NCI-H1105 treated with DMSO at 0.1 percent for 48 hours (cell line): ENCODE measurements around the gene SH2B3.
"Not testable (repeated sequence)": the region's sequence is repeated elsewhere in the genome, so short reads cannot be mapped to it uniquely, and the experiment has no call there.

Experiments
- DNase-seq: peaks from one replicate; lab custom pipeline; 2025; lab: John Stamatoyannopoulos, UW

Gene SH2B3

DNA sequence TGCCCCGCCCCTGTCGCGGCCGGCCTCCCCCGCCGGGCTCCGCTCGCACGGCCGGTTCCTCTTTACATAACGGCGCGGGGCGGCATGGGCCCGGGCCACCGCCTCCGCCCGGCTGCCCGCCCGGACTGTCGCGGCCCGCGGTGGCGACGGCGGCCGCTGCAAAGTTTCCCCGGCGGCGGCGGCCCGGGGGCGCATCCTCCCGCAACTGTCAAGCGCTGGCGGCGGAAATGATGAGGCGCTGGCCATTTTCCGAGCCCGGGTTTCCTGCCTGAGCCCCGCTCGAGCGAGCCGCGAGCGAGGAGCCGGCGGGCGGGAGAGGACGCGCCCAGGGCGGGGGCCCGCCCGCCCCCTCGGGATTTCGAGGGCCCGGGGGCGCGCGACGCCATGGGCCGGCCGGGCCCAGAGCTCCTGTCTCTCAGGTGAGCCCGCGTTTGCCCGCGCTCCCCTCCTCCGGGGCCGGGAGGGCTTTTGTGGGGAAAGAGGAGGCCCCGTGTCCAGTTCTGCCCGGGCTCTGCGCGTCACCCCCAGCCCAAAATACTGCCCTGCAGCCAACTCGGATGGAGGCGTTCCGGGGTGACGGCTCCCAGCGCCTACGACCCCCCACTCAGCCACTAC is at the start of gene SH2B3:
SH2B3 (plus strand) TSS at position 65 of the 615 bp plus-strand sequence. CDS start 12,223 bp downstream, outside the sequence.
- DNase-seq = peak; percentile 61

DNA sequence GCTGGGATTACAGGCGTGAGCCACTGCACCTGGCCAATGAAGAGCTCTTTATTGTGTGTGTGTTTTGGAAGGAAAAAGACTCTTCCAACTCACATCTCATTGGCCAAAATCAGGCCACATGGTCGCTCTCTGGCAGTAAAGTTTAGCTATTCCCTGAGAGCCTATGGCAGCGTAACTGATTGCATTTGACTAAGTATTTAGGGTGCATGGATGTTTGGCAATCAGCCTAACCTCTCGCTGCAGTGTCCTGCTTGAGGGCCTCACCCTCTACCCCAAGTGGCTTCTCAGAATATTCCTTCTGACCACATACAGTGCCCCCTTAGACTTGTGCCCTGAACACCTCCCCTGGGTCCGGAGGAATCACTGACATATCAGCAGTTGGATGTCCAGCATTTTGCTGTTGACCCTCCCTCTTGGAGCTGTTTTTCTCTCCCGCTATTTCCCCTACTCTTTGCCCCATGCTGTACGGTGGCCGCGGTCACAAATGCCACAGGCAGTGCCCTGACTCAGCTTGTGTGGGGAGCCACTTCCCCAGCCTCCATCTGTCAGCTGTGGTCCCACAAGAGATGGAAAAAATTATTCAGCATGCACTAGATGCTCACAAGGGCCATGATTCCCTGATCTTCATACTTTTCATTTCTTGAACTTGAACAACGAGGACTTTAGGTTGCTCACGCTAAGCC is 46.4 kb upstream of the SH2B3 start:
- no peak for DNase-seq

DNA sequence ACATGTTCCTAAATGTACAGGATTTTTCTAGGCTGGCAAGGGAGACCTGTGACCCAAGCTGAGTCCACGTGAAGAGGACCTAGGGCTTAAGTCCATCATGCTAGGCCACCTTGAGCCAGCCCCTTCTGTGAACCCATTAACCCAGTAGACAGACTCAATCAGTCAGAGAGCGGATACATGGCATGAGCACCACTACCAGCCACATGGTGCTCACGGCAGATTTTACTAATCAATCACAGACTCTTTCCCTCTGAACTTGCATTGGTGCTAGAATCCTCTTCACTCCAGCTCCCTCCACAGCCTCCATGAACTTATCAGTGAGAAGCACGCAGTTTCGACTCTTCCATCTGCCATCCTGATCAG is 45.8 kb upstream of the SH2B3 start:
- DNase-seq = no peak

DNA sequence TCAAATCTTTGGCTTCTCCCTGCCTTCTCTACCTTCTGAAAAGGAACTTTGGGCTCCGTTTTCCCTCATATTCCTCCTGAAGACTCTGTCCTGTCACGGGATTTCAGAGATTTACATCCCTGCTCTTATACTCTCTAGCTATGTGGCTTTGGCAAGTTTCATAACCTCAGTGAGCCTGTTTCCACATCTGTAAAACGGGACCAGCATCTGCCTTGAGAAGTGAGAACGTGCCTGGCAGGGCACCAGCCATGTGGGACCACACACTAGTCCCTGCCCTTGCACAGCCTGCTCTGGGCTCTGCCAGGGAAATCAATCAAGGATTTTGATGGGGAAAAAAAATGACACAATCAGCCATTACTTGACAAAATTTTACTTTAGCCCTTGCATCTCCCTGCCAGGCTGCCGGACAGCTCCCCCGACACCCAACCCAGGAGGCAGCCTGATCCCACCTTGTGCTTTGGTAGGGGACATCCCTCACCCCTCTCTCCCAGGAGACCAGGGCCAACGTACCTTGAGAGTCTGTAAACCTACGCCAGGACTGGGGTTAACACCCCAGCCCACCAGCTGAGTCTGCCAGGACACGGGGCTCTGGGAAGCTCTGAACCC is 45.3 kb upstream of the SH2B3 start:
- no peak for DNase-seq

DNA sequence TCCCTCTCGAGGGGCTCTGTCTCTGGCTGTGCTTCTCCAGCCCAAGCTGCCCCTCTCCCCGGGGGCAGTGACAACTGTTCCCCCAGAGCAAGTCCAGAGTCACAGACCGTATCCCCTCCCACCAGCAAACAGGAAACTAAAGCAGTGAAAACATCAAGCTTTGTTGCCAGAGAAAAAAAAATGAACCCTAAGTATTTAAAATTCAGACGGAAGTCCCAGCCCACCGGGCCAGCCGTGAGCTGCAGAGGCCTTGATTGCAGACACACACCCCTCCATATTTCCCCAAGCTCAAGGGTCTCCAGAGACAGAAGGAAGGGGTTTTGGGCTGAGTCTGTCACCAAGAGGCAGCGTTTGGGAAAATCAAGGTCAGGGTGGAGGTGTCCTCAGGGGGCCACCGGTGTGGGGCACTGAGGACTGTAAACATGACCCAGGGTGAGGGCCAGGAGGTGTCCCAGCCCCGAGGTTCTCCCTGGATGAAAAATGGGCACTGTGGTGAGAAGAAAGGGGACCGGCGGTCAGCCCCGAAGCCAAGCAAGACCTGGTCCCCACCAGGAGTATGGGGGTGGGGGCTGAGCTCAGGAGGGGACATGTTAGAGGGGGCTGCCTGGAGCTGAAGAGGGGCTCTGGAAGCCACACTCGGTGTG is 44.5 kb upstream of the SH2B3 start:
- DNase-seq = no peak

DNA sequence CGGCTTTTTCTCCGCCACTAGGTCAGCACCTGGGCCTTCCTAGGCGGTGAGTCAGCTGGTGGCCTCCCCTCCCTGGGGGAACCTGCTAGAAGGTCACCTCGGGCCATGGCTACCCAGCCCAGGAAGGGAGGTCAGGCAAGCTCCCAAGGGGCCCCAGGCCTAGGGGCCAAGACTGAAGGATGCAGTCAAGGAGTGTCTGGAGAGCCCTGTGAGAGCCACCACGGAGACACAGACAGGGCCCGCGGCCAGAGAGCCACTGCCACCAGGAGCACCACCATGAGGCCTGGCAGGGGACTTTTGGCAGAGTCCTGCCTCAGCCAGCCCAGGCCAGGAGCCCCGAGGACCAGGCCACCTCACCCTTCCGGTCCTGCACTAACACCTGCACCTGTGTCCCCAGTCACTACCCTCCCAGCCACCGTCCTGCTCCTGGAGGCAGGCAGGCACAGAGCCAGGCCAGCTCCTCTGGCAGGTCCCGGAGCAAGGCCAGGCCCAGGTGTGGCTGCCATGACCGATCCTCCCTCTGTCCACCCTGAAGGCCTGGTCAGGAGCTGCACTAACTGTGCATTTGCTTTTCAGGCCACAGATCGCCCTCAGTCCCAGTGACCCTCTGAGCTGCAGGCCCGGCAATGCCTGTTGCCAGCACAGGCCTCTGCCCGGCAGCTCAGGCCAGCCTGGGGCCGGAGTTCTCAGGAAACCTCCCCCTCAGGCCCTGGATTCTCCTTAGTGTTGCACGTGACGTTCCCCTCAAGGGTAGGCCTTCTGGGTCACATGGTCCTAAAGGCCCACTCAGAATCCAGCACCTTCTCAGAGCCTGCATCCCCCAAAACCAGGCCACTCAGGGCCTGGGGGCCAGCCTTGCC is 43.8 kb upstream of the SH2B3 start:
- no peak for DNase-seq

DNA sequence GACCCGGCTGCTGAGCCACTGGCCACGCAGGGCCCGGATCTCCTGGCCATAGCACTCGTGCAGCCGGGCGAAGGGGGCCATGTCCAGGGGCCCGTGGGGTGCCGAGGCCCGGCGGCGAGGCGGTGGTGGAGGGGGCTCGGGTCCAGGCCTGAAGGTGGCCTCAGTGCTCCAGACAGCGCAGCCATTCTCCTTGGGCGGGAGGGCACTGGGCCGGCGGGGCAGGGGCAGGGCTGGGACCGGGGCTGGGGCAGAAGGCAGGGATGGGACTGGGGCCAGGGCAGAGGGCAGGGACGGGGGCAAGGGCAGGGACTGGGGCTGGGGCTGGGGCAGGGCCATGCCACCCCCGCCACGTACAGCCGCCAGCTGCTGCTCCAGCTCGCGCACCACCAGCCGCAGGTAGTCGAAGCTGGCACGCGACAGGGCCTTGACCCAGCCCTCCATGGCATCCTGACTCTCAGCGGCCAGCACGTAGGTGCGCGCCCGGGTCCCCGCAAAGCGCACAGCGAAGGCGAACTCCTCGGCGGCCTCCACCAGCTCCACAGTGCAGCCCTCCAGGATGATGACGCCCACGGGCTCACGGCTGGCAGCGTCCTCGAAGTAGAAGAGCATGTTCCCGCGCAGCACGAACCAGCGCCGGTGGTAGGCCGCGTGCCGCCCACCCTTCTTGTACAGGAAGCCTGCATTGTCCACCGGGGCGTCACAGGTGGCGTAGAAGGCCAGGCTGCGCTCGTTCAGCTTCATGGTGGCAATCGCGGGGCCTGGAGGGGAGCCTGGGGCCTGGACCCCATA is 42.8 kb upstream of the SH2B3 start:
- no peak for DNase-seq

DNA sequence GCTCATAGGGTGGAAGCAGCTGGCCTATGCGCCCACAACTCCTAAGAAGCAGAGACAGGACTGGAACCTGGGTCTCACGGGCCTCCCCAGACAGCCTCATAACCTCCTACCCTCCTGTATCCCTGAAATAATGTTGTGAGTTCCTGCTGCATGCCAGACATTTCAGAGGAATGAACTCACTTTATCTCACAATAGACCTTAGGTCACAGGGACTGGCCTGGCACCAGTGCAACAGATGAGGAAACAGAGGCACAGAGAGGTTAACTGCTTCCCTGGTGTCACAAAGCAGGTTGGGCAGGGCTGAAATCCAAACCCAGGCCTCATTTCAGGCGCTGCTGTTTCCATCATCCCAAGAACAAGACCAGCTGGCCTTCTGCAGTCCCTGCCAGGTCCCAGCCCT is 42.1 kb upstream of the SH2B3 start:
- DNase-seq = no peak

DNA sequence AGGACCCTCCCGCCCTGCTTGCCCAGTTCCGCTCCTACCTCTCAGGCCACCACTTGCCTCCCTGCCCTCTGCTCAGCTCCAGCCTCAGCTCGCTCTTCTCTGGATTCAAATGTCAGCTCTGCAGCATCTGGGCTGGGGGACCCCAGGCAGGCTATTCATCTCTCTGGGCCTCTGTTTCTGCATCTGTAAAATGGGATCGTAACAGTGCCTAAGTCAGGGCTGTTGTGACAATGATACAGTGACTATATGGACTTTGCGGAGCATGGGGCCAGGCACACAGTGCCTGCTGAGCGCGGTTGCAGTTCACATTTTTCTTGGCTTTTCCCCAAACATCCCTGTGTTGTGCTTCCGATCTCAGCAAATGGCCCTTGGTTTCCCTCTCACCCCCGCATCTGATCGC is 39.6 kb upstream of the SH2B3 start:
- DNase-seq = no peak

DNA sequence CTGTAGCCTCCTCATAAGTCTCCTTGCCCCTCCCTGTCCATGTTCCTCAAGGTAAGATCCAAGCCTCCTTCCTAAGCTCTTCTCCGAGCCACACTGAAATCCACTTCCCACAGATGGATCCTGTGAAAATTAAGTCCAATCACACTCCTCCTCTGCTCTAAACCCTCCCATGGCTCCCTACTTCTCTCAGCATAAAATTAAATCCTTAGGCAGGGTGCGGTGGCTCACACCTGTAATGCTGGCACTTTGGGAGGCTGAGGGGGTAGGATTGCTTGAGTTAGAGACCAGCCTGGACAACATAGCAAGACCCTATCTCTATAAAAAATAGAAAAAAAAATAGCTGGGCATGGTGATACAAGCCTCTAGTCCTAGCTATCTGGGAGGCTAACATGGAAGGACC is 39.1 kb upstream of the SH2B3 start:
- no peak for DNase-seq

DNA sequence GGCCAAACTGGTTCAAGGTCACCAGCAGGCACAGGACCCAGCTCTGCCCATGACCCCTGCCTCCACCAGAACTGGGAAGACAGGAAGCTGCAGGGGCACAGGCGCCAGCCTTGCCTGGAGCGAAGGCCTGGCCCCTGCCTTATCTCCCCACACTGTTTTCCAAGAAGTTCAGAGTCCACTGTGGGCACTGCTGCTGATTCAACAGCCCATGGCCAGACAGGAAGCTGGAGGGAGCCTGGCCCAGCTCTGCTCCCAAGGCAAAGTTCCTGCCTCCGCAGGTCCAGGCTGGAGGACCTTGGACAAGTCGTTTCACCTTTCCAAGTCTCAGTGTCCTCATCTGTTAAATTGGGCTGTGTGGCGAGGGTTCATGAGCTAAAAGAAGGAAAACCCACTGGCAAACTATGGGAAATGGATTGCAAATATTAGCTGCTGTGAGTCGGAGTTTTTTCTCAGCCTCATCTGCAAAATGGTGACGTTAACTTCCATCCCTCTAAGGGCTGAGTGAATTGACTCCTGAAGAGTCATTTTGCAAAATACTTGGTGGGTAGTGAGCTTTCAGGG is 38.0 kb upstream of the SH2B3 start:
- DNase-seq = no peak

DNA sequence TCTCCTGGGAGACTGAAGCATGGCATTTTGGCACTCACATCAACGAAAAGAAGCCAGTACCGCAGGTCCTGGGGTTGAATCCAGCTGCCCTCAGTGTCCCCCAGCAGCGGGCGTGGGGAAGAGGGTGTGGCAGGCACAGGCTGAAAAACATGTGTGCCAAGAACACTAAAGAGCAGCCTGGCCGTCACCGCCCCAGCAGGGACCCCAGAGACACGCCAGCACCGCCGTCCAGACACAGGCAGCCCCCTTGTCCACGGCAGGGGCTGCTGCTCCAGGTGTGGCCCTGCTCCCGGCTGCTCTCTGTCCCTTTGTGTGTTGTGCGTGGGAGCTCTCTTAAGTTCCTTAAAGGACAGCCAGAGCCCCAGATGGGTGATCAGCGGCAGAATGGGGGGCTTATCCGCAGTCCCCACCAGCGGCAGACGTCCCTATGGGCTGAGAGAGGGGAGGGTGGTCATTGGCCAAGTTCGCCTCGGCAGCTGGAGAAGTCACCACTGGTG is 37.4 kb upstream of the SH2B3 start:
- DNase-seq = peak; percentile 33

DNA sequence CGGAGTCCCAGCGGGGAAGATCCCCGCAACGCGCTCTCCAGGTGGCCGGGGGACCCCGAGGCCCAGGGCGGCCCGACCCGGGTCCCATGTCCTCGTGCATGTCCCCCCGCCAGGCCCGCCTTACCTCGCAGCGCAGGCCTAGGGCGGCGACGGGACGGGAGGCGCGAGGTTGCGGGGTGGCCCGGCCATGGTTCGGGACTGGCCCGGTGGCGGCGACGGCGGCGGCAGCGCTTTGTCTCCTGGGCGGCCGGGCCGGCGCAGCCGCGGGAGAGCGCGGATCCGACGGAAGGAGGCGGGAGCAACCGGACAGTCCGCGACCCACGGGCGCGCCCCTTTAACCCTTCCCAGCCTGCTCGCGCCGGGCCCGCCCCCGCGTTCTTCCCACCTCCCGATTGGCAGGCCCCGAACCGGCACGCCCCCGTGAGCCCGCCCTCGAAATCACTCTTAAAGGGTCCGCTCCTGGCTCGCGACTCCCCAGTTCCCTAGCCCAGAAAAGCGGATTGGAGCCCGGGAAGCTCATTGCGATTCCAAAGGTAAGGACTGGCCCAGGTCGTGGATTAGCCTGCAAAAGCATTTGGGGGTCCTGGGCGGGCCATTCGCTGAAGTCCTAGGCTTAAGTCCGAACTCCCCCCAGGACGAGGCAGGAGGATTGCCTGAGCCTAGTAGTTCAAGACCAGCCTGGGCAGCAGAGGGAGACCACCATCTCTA is 36.8 kb upstream of the SH2B3 start, which contains the start of gene PHETA1:
PHETA1 (minus strand) TSS at position 308 of the 708 bp plus-strand sequence. CDS start 5,668 bp downstream, outside the sequence.
- peak; percentile 80 for DNase-seq

DNA sequence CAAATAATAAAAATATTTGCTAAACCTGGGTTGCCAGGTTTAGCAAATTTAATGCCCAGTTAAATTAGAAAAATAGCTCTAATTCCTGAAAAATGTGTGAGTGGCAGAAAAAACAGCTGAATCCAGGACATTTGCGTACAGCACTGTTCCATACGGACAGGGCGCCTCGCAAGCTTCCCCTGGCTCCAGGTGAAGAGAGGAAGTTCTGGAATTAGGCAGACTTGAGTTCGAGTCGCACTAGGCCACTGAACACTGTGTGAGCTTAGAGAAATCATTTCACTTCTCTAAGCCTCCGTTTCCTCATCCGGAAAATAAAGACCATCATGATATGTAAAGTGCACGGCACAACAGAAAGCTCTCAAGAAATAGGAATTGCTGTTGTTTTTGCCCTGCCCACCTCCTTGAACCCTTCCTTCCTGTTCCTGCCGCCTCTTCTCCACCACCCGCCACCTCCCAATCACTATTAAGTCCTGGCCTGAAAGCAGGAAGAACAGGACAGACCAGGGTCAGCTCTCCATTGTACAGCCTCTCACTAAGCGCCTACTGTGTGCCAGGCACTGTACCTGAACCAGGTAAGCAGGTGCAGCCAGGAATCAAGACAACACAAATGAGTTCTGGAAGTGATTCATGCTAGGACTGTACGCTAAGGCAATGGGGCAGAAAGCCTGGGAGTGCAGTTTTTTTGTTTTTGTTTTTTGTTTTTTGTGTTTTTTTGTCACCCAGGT is 36.1 kb upstream of the SH2B3 start:
- DNase-seq = no peak

DNA sequence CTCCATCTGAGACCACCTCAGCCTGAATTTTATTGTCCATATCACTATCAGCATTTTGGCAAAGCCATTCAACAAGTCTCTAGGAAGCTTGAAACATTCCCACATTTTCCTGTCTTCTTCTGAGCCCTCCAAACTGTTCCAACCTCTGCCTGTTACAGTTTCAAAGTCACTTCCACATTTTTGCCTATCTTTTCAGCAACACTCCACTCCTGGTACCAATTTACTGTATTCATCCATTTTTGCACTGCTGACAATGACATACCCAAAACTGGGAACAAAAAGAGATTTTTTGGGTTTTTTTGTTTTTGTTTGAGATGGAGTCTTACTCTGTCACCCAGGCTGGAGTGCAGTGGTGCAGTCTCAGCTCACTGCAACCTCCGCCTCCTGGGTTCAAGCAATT is 32.5 kb upstream of the SH2B3 start:
- DNase-seq = not testable (repeated sequence)

DNA sequence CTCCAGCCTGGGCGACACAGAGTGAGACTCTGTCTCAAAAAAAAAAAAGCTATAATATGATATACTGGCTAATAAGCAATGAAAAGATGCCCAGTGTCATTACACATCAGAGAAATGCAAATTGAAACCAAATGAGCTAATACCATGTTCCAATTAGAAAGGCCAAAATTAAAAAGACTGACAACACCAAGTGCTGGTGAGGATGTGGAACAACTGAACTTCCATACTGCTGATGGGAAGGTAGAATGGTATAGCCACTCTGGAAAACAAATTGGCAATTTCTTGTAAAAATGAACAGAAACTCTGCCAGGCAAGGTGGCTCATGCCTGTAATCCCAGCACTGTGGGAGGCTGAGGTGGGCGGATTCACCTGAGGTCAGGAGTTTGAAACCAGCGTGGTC is 28.3 kb upstream of the SH2B3 start:
- DNase-seq = no peak

DNA sequence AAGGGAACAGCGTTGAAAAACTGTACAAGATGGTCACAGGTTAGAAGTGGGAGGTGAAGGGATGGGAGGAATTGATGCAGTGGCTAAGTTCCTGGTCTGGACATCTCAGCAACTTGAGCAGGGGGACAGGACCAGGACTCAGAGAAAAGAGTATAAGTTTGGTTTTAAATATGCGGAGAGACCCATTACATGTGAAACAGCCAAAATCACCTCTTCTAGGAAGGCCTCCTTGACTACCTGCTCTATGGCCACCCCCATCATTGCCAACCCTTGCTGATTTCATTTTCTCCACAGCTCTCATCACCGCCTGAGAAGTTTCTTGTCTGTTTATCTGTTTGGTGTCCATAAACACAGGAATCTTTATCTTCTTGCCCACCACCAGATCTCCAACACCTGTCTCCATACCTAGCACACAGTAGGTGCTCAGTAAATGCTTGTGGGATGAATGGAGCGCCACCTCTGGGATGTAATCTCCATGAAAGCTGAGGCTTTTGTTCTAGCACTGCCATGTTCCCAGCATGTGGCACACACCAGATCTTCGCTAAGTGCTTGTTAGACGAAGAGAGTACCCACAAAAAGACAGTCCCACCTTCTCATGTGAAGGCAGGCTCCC is 25.7 kb upstream of the SH2B3 start:
- no peak for DNase-seq

DNA sequence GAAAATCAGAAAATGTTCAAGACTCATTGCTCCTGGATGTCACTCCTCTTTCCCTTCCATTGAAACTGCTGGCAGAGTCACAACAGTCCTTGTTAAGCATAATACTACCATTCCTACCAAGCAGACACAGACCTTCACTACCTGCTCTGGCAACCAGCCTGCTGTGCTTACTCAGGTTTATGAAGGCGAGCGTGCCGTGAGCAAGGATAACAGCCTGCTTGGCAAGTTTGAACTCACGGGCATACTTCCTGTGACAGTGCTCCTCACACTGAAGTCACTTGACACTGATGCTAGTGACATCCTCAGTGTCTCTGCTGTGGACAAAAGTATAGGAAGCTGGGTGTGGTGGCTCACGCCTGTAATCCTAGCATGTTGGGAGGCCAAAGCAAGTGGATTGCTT is 21.1 kb upstream of the SH2B3 start:
- DNase-seq = no peak

DNA sequence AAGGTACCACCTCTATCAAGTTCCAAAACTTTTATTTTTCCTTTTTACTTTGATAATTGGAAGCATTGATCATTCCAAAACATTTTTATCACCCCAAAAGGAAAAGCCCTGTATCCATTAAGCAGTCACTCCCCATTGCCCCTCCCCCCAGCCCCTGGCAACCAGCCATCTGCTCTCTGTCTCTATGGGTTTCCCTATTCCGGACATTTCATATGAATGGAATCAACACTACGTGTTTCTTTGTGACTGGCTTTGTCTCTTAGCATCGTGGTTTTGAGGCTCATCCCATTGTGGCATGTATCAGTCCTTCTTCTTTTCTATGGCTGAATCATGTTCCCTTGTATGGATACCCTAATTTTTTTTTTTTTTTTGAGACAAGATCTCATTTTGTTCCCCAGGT is 18.8 kb upstream of the SH2B3 start:
- no peak for DNase-seq
